Tibial nerve (tissue), 3 donors: ENCODE data around the gene TBX1.

ENCODE experiments used
- CTCF ChIP-seq, 5 experiments: fragments of 200-600 bp in 3 of 5; fragments of 450-650 bp in 2 of 5; sonication (generic) in 3 of 5; IDR thresholded peaks; one replicate each; pipeline ENCODE4 v1.5.1; 2016 to 2019; ENCODE audit warnings: antibody characterized with exemption in 5 of 5, mild to moderate bottlenecking in 3 of 5, moderate library complexity in 2 of 5
- POLR2A ChIP-seq, 2 donors: fragments of 450-650 bp; IDR thresholded peaks; one replicate each; pipeline ENCODE4 v1.6.1; 2017; ENCODE audit warnings: antibody characterized with exemption in 2 of 2, mild to moderate bottlenecking in 2 of 2, moderate library complexity in 2 of 2

- TF ChIP-seq CTCF (IDR thresholded peaks at IDR 0.05) = no peak
- TF ChIP-seq POLR2A (IDR thresholded peaks at IDR 0.05) = no peak
Observed at GRCh38 chr22:19732403-19733113, 28.0 kb upstream of the TBX1 start.
